ENCODE data around the gene ZNF646.

- TF ChIP-seq CTCF (IDR thresholded peaks at IDR 0.05) = no peak
- TF ChIP-seq POLR2A (IDR thresholded peaks at IDR 0.05) = no peak
Measured at GRCh38 chr16:31073142-31073969, 866 bp upstream of the ZNF646 start.
